Renal cortex interstitium (tissue), 15 donors: Measurements from ENCODE around the gene LRRC2. TPM values are rescaled to one million over a fixed set of nuclear protein-coding genes. Genes with fewer than 3 reads are reported as not detected.
A peak's percentile ranks its signal among the peaks of the same experiment; 100 is the strongest.
"Not testable (repeated sequence)": the region's sequence is repeated elsewhere in the genome, so short reads cannot be mapped to it uniquely, and the experiment has no call there.

Source experiments
- DNase-seq, 11 donors: peaks; one replicate each; pipeline ENCODE4 v3.0.0-alpha.2; 2013; ENCODE audit warnings: low read depth in 9 of 11, low spot score in 4 of 11; ENCODE audit errors: extremely low read depth in 1 of 11
- long read RNA-seq, 16 experiments: transcript quantifications; one replicate each; lab custom pipeline, GENCODE V29; 2026
- polyA plus RNA-seq, 3 donors: library from polyadenylated mRNA; unstranded; fragments of 120-200 nt; gene quantifications; one replicate each; pipeline ENCODE4 v1.2.1, GENCODE V29; 2013; ENCODE audit not compliant: insufficient read length in 3 of 3

LRRC2 gene
- 1 to 10 TPM; 1.7 to 2.4 (median 2.1) TPM for polyA plus RNA-seq
- long read RNA-seq, donor 1, result 0 reads
- long read RNA-seq, donor 2, result 0 reads
- long read RNA-seq, donor 3, full-length matches to known transcripts, result 1 of 1 reads
- long read RNA-seq, donor 3, partial matches to known transcripts, result 0 of 1 reads
- long read RNA-seq, donor 3, other reads (novel, unspliced or antisense), result 0 of 1 reads
- long read RNA-seq, donor 4, result 0 reads
- long read RNA-seq, donor 5, result 0 reads
- long read RNA-seq, donor 6, result 0 reads
- long read RNA-seq, donor 7, full-length matches to known transcripts, result 1 of 1 reads
- long read RNA-seq, donor 7, partial matches to known transcripts, result 0 of 1 reads
- long read RNA-seq, donor 7, other reads (novel, unspliced or antisense), result 0 of 1 reads
- long read RNA-seq, donor 8, full-length matches to known transcripts, result 1 of 1 reads
- long read RNA-seq, donor 8, partial matches to known transcripts, result 0 of 1 reads
- long read RNA-seq, donor 8, other reads (novel, unspliced or antisense), result 0 of 1 reads
- long read RNA-seq, donor 9, full-length matches to known transcripts, result 1 of 1 reads
- long read RNA-seq, donor 9, partial matches to known transcripts, result 0 of 1 reads
- long read RNA-seq, donor 9, other reads (novel, unspliced or antisense), result 0 of 1 reads
- long read RNA-seq, donor 10, result 0 reads
- long read RNA-seq, donor 11, result 0 reads
- long read RNA-seq, donor 12, result 0 reads
- long read RNA-seq, donor 13, result 0 reads
- long read RNA-seq, donor 14, full-length matches to known transcripts, result 1 of 1 reads
- long read RNA-seq, donor 14, partial matches to known transcripts, result 0 of 1 reads
- long read RNA-seq, donor 14, other reads (novel, unspliced or antisense), result 0 of 1 reads
- long read RNA-seq, donor 15, result 0 reads
- long read RNA-seq, donor 16, partial matches to known transcripts, result 12 of 17 reads
- long read RNA-seq, donor 16, other reads (novel, unspliced or antisense), result 5 of 17 reads

DNA sequence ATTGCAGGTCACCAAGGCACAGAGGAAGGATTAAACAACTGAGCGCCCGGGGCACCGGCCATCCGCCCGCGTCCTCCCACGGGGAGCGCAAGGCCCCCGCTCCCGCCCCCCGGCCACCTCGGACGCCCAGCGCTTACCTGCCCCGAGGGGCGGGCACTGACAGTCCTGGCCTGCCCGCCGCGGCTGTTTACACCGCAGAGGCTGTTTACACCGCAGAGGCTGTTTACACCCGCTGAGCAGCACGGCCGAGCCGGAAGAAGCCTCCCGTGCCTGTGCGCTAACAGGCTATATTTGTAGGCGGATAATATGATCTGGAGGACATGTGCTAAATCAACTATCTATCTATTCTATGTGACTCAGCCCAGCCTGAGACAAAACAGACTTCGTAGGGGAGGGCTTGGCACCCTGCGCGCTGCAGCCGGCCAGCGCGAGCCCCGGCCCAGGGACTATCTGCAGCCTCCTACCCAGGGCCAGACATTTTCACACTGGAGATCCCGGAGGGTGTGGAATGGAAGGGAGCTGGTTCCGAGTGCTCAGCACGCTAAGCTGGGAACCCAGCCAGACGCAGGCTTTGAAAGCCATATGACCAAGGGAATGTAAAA, at the start of gene LRRC2:
TSS of gene LRRC2 (minus strand) at position 263 of the 602 bp plus-strand sequence. CDS start 14,711 bp downstream, outside the sequence.
- no peak for DNase-seq

DNA sequence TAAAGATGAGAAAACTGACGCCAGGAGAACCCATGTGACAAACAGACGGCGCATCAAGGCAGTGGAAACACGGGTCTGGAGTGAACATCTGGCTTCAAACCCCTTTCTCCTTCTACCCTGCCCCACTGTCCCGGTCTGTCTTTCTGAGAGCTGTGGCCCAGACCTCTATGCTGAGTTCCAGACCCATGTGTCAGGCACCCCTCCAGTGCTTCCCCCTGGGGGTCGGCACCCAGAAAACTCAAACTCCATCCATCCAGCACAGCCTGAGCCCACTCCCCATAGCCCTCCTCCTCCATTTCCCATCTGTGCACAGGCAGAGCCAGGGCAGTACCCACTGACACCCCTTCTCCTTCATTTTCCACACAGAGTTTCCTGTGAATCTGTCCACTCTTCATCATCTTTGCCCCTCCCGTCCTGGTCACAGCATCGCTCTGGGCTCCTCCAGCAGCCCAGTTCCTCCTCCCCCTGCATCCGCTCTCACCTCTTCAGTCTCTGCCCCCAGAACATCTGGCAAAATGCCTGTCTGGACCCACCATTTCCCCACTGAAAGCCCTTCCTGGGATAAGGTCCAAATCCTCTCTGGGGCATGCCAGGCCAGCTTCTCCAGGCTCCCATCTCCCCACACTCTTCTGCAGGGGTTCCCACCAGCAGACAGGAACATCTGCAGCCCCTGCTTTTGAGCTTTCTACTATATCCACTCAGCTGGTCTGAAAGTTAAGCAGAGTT, 49.1 kb upstream of the LRRC2 start:
- no peak for DNase-seq

- DNase-seq, result no peak
Measured at GRCh38 chr3:46614431-46614830, 48.3 kb upstream of the LRRC2 start.

DNA sequence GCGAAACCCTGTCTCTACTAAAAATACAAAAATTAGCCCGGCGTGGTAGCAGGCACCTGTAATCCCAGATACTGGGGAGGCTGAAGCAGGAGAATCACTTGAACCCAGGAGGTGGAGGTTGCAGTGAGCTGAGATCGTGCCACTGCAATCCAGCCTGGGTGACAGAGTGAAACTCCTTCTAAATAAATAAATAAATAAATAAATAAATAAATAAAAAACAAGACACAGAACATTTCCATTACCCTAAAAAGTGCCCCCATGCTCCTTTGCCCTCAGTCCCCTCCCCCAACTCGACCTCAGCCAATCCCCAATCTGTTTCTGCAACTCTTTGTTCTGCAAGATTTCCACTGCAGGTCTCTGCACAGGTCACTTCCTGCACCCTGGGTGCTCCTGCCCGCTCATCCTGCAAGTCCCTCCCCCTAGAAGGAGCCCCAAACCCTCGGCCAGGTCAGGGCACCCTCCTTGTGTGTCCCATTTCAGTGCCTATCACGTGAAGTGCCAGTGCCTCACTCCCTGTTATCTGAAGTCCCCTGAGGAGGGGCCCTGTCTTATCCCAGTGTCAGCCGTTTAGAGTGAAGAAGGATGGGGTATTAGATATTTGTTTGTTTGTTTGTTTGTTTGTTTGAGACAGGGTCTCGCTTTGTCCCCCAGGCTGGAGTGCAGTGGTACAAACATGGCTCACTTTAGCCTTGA, 47.4 kb upstream of the LRRC2 start:
- no peak for DNase-seq

- peak in 2 of 11 donors; percentile 38 to 40 for DNase-seq
Measured at GRCh38 chr3:46612324-46612723, 46.2 kb upstream of the LRRC2 start, which contains the start of gene FAM240A. Gene FAM240A, plus strand, starts transcription at chr3:46612525. Its CDS starts 159 bp downstream, at chr3:46612684.

GRCh38 chr3:46609944-46610722, 44.0 kb upstream of the LRRC2 start:
- no peak for DNase-seq

DNA sequence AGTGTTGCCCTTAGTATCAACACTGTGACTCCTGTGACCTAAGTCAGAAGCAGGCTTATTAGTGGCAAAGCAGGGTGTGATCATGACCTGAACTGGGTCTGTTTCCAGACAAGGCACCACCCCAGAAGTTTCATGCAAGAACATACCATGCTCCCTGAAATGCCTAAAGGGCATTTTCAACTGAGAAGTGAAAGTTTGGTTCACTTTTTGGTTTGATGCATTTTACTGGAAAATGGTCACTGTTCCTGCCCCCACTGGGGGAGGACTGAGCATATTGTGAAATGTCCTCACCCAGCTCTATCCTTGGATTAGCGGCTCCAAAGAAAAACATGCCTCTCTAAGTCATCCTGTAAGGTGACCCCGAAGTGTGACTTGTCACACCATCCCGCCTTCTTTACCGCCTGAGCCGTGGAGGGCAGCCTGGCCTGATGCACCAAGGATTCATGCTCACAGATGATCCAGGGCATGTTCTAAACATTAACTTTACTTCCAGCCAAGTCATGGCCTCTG, 43.2 kb upstream of the LRRC2 start:
- no peak for DNase-seq

DNA sequence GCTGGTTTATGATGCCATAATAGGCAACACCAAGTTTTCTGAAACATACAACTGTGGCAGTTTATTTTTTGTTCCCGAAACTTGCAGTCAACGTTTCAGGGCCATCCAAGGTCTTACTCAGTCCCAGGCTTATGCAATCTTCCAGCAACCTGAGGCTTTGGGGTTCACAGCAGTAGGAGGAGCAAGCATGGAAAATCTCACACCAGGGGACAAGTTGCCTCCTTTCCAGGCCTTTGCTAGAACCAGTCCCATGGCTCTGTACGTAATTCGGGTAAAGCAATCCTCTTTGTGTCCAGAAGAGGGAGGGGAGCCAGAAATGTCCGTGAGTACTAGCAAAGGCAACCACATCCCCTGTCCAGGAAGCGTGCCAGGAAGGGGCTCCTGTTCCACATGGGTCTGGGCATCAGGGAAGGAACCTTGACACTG, 41.5 kb upstream of the LRRC2 start:
- DNase-seq, result no peak

DNA sequence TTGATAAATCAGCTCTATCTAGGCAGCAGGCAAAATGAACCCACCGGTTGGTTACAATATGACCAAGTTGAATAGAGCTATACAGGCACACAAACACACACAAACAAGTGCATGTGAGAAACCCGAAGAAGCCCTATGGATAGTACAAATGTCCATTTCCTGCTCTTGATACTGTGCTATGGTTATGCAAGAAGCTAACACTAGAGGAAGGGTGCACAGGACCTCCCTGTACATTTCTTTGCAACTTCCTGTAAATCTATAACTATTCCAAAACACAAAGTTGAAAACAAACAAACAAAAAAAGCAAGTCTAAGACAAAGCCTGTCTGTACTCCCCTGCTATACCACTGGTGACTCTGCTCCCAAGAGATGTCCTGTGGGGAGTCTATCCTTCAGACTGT, 38.0 kb upstream of the LRRC2 start:
- no peak for DNase-seq

GRCh38 chr3:46603446-46604046, 37.4 kb upstream of the LRRC2 start:
- DNase-seq, result no peak

GRCh38 chr3:46599590-46599989, 33.5 kb upstream of the LRRC2 start:
- no peak for DNase-seq

DNA sequence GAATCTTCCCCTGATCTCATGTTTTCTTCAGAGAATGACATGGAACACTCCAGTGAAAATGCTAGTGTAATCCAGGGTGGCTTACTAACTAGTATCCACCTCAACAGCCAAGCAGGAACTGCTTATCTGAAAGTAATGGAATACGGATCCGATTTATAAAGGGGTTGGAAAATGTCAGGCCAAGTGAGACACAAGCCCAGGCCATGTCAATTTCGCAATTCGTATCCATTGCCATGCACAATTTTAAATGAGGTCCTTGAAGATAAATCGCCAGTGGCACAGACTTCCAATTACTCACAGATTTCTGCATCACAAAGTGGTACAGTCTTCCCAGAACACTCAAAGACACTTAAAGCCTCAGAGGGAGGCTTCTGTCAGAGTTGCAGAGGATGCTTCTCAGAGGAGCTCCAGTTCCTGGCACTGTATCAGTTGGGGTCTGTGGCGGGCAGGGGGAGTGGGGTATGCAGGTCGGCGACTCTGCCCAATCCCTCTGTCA, 29.8 kb upstream of the LRRC2 start:
- DNase-seq, result no peak

GRCh38 chr3:46594723-46595122, 28.6 kb upstream of the LRRC2 start:
- no peak for DNase-seq

- no peak for DNase-seq
Measured at GRCh38 chr3:46593979-46594378, 27.9 kb upstream of the LRRC2 start.

DNA sequence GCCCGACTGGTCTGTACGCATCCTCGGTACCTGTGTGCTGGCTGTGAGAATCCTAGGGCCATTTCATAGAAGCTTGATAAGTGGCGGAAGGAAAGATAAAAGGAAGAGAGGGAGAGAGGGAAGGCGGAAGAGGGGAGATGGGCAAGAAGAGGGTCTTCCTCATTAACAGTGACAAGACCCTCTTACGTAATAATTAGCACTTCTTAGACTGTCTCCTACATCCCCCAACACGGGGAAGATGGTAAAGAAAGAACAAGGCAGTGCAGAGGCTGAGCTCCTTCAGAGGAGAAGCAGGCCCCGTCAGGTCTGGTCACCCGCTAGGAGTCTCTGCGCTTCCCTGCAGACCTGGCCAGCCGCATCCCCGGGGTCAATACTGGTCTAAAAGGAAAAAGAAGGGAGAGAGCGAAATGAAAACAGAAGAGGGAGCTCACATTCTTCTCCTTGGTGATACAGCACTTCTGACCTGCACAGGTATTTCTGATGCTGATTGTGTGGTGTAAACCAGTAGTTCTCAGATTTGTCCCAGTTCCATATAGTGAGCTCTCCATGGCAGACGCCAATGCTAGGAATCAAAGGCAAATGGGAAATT, 27.3 kb upstream of the LRRC2 start:
- DNase-seq, result no peak

- not testable (repeated sequence) for DNase-seq
Measured at GRCh38 chr3:46587268-46587667, 21.2 kb upstream of the LRRC2 start.
